HepG2 (cell line): ENCODE results near the gene PHAX. TPM values are rescaled to one million over a fixed set of nuclear protein-coding genes. Genes with fewer than 3 reads are reported as not detected.

Experiments used
- EP300 ChIP-seq, 3 experiments: sonication (generic) in 1 of 3; formaldehyde crosslinking in 1 of 3; IDR thresholded peaks; 2 replicates each; pipeline versions ENCODE4 v1.5.1 to v1.6.1; 2011 to 2020; ENCODE audit warnings: low read depth in 2 of 3, low read length in 2 of 3, borderline replicate concordance in 1 of 3, improper control_type of control experiment in 1 of 3, mild to moderate bottlenecking in 1 of 3, missing genetic modification reagents in 1 of 3, moderate library complexity in 1 of 3
- HNRNPK ChIP-seq: fragments of 200-400 bp; formaldehyde crosslinking; IDR thresholded peaks from 2 replicates; pipeline ENCODE4 v1.6.1; 2018; ENCODE audit warnings: low read length, low read depth, moderate library complexity, mild to moderate bottlenecking; ENCODE audit not compliant: poor library complexity, severe bottlenecking
- IRF2 ChIP-seq: IDR thresholded peaks from 2 replicates; pipeline ENCODE4 v1.6.1; 2018; ENCODE audit warnings: missing genetic modification reagents, missing compliant biosample characterization
- MAFK ChIP-seq, 2 experiments: IDR thresholded peaks in 1 of 2; conservative IDR thresholded peaks in 1 of 2; 2 replicates each; pipeline ENCODE4 v1.6.1; 2011; ENCODE audit warnings: improper control_type of control experiment in 2 of 2, low read length in 2 of 2
- MXD1 ChIP-seq: sonication (generic); formaldehyde crosslinking; IDR thresholded peaks from 2 replicates; pipeline ENCODE4 v1.4.0; 2020; ENCODE audit warnings: mild to moderate bottlenecking, missing genetic modification reagents
- NCOR1 ChIP-seq: fragments of 200-600 bp; sonication (generic); IDR thresholded peaks from 2 replicates; pipeline ENCODE4 v1.7.0; 2017; ENCODE audit warnings: antibody characterized with exemption, low read length, borderline replicate concordance
- PITX1 ChIP-seq: sonication (generic); formaldehyde crosslinking; IDR thresholded peaks from 2 replicates; pipeline ENCODE4 v1.5.1; 2020; ENCODE audit warnings: mild to moderate bottlenecking, missing genetic modification reagents
- POLR2AphosphoS5 ChIP-seq: IDR thresholded peaks from 2 replicates; pipeline ENCODE4 v1.6.1; 2012; ENCODE audit warnings: low read depth, low read length
- PREB ChIP-seq: sonication (generic); formaldehyde crosslinking; IDR thresholded peaks from 2 replicates; pipeline ENCODE4 v1.4.0; 2020; ENCODE audit warnings: missing genetic modification reagents
- RARG ChIP-seq: sonication (generic); formaldehyde crosslinking; IDR thresholded peaks from 2 replicates; pipeline ENCODE4 v1.4.0; 2020; ENCODE audit warnings: low read depth, mild to moderate bottlenecking, missing genetic modification reagents
- RELA ChIP-seq: sonication (generic); formaldehyde crosslinking; IDR thresholded peaks from 2 replicates; pipeline ENCODE4 v1.4.0; 2020; ENCODE audit warnings: missing genetic modification reagents
- RFX5 ChIP-seq: IDR thresholded peaks from 2 replicates; pipeline ENCODE4 v1.6.1; 2011; ENCODE audit warnings: low read depth, low read length, improper control_type of control experiment
- SOX5 ChIP-seq: IDR thresholded peaks from 2 replicates; pipeline ENCODE4 v1.6.1; 2016; ENCODE audit warnings: borderline replicate concordance
- YEATS2 ChIP-seq: sonication (generic); formaldehyde crosslinking; IDR thresholded peaks from 2 replicates; pipeline ENCODE4 v1.4.0; 2020; ENCODE audit warnings: missing genetic modification reagents, borderline replicate concordance
- ZGPAT ChIP-seq: IDR thresholded peaks from 2 replicates; pipeline ENCODE4 v1.6.1; 2016; ENCODE audit warnings: mild to moderate bottlenecking
- ZKSCAN1 ChIP-seq: fragments of 150-350 bp; IDR thresholded peaks from 2 replicates; pipeline ENCODE4 v1.6.1; 2014; ENCODE audit warnings: low read length
- ZNF326 ChIP-seq: sonication (generic); formaldehyde crosslinking; IDR thresholded peaks from 2 replicates; pipeline ENCODE4 v1.4.0; 2020; ENCODE audit warnings: missing genetic modification reagents, borderline replicate concordance
- ZNF337 ChIP-seq: sonication (generic); formaldehyde crosslinking; IDR thresholded peaks from 2 replicates; pipeline ENCODE4 v1.5.1; 2020; ENCODE audit warnings: missing genetic modification reagents, low read depth, mild to moderate bottlenecking, borderline replicate concordance
- ZNF33A ChIP-seq: sonication (generic); formaldehyde crosslinking; IDR thresholded peaks from 2 replicates; pipeline ENCODE4 v1.5.1; 2020; ENCODE audit warnings: missing genetic modification reagents, mild to moderate bottlenecking, moderate library complexity, borderline replicate concordance
- ZNF362 ChIP-seq: sonication (generic); formaldehyde crosslinking; IDR thresholded peaks from 2 replicates; pipeline ENCODE4 v1.4.0; 2020; ENCODE audit warnings: missing genetic modification reagents, mild to moderate bottlenecking, borderline replicate concordance
- ZNF512B ChIP-seq: sonication (generic); formaldehyde crosslinking; IDR thresholded peaks from 2 replicates; pipeline ENCODE4 v1.5.1; 2020; ENCODE audit warnings: missing genetic modification reagents, mild to moderate bottlenecking, borderline replicate concordance
- ZNF564 ChIP-seq: sonication (generic); formaldehyde crosslinking; IDR thresholded peaks from 2 replicates; pipeline ENCODE4 v1.8.1; 2023; ENCODE audit warnings: mild to moderate bottlenecking, missing genetic modification reagents
- ZNF577 ChIP-seq: sonication (generic); formaldehyde crosslinking; IDR thresholded peaks from 2 replicates; pipeline ENCODE4 v1.4.0; 2020; ENCODE audit warnings: mild to moderate bottlenecking, low read depth, missing genetic modification reagents, borderline replicate concordance
- ZNF788 ChIP-seq: sonication (generic); formaldehyde crosslinking; IDR thresholded peaks from 2 replicates; pipeline ENCODE4 v1.5.0; 2020; ENCODE audit warnings: mild to moderate bottlenecking, missing genetic modification reagents, borderline replicate concordance
- polyA plus RNA-seq, 8 experiments: library from polyadenylated mRNA; depleted of rRNA in 3 of 8; stranded (reverse) in 7 of 8; unstranded in 1 of 8; fragments of >200 nt; fragmentation: Illumina TruSeq in 4 of 8; extraction: Trizol in 4 of 8; gene quantifications; 2 replicates each; pipeline versions ENCODE4 v1.2.1 to v1.2.3, GENCODE V29; 2011 to 2016; ENCODE audit warnings: low read depth in 4 of 8, missing spikeins in 1 of 8, mixed read lengths in 1 of 8; ENCODE audit not compliant: insufficient read depth in 1 of 8
- total RNA-seq, 5 experiments: library from RNA; depleted of rRNA; stranded (reverse); fragments of >200 nt; fragmentation: Illumina TruSeq; extraction: Trizol; gene quantifications; 2 replicates each; pipeline ENCODE4 v1.2.3, GENCODE V29; 2016; ENCODE audit warnings: low read depth in 1 of 5

PHAX gene
- total and polyA plus RNA-seq, 2 of the 13 experiments (the other 11 are each of a cell fraction or from before 2014, with no cell fraction given): 20.0 to 59.7 TPM

- TF ChIP-seq ZNF512B: no peak
- TF ChIP-seq MAFK (conservative IDR thresholded peaks at IDR 0.05 in 1 of 2, IDR thresholded peaks at IDR 0.05 in 1 of 2; ENCODE audit: low read length in 2 of 2): no peak
- no peak for TF ChIP-seq PITX1 (CRISPR knock-in tag)
- TF ChIP-seq IRF2: no peak
- no peak for TF ChIP-seq PREB (CRISPR knock-in tag)
- TF ChIP-seq ZNF362 (CRISPR knock-in tag): peak; percentile 35; the same call in 1 of the 2 replicates
- no peak for TF ChIP-seq RELA (CRISPR knock-in tag)
- no peak for TF ChIP-seq ZNF337 (CRISPR knock-in tag)
- no peak for TF ChIP-seq HNRNPK
- no peak for TF ChIP-seq POLR2AphosphoS5
- peak; percentile 61; the same call in 1 of the 2 replicates for TF ChIP-seq NCOR1
- TF ChIP-seq ZNF577: no peak
- TF ChIP-seq ZNF788 (CRISPR knock-in tag): no peak
- TF ChIP-seq SOX5: peak; percentile 74; the same call in 1 of the 2 replicates
- peak in 1 of 2 experiments; percentile 27; a peak in 1 of 4 replicates for TF ChIP-seq EP300 (IDR thresholded peaks at IDR 0.05; ENCODE audit: low read depth in 2 of 2, low read length in 2 of 2)
- no peak for TF ChIP-seq EP300 (CRISPR knock-in tag; IDR thresholded peaks at IDR 0.05; ENCODE audit: borderline replicate concordance)
- TF ChIP-seq ZKSCAN1: no peak
- no peak for TF ChIP-seq YEATS2 (CRISPR knock-in tag)
- no peak for TF ChIP-seq MXD1 (CRISPR knock-in tag)
- no peak for TF ChIP-seq ZNF33A (CRISPR knock-in tag)
- no peak for TF ChIP-seq RARG (CRISPR knock-in tag)
- no peak for TF ChIP-seq ZNF564
- TF ChIP-seq RFX5: 0 out of 2 replicates have a peak, but pooled peaks have one; percentile 51
- 0 out of 2 replicates have a peak, but pooled peaks have one; percentile 31 for TF ChIP-seq ZGPAT (CRISPR knock-in tag)
- no peak for TF ChIP-seq ZNF326 (CRISPR knock-in tag)
Measured at GRCh38 chr5:126650463-126650862, 49.7 kb downstream of the PHAX start (continued).
